Neuronal stem cell (in vitro differentiated cells): ENCODE measurements around the gene LZTFL1.

Source experiments
- DNase-seq: peaks from one replicate; pipeline ENCODE4 v3.0.0-alpha.2; 2013; ENCODE audit warnings: low spot score
- H2AFZ ChIP-seq: one replicate; pipeline ENCODE4 v1.6.1; 2013; ENCODE audit warnings: mild to moderate bottlenecking, low read length, inconsistent platforms
- H2AK5ac ChIP-seq: 2 replicates; pipeline ENCODE4 v1.6.1; 2013; ENCODE audit warnings: low read depth, mild to moderate bottlenecking, inconsistent platforms, low read length, moderate library complexity, mixed read lengths
- H2BK120ac ChIP-seq: 2 replicates; pipeline ENCODE4 v1.6.1; 2013; ENCODE audit warnings: low read depth, mild to moderate bottlenecking, inconsistent platforms, low read length, moderate library complexity, mixed read lengths
- H2BK12ac ChIP-seq: one replicate; pipeline ENCODE4 v1.6.1; 2013; ENCODE audit warnings: low read length, inconsistent platforms
- H2BK15ac ChIP-seq: 2 replicates; pipeline ENCODE4 v1.6.1; 2013; ENCODE audit warnings: mild to moderate bottlenecking, low read length, inconsistent platforms, mixed read lengths
- H2BK5ac ChIP-seq: one replicate; pipeline ENCODE4 v1.6.1; 2013; ENCODE audit warnings: inconsistent platforms, mild to moderate bottlenecking, low read length, moderate library complexity
- H3K14ac ChIP-seq: one replicate; pipeline ENCODE4 v1.6.1; 2013; ENCODE audit warnings: low read length, inconsistent platforms
- H3K18ac ChIP-seq: 2 replicates; pipeline ENCODE4 v1.6.1; 2013; ENCODE audit warnings: low read length, inconsistent platforms
- H3K23ac ChIP-seq: 2 replicates; pipeline ENCODE4 v1.6.1; 2013; ENCODE audit warnings: low read depth, mild to moderate bottlenecking, mixed read lengths, low read length, inconsistent platforms; ENCODE audit not compliant: poor library complexity
- H3K27ac ChIP-seq: replicated peaks from 3 replicates; pipeline ENCODE4 v1.5.1; 2013; ENCODE audit warnings: low read length, inconsistent platforms
- H3K27me3 ChIP-seq, 3 experiments: 2 replicates each; pipeline ENCODE4 v1.6.1; 2013; ENCODE audit warnings: low read length in 3 of 3, mild to moderate bottlenecking in 2 of 3, inconsistent platforms in 1 of 3, low read depth in 1 of 3, mixed read lengths in 1 of 3, moderate library complexity in 1 of 3; ENCODE audit not compliant: control insufficient read depth in 3 of 3, insufficient read depth in 3 of 3
- H3K36me3 ChIP-seq, 2 donors: replicated peaks in 1 of 2; 2 replicates each; pipeline ENCODE4 v1.6.1; 2013; ENCODE audit warnings: low read length in 2 of 2; ENCODE audit not compliant: control insufficient read depth in 2 of 2, insufficient read depth in 2 of 2
- H3K4ac ChIP-seq: 2 replicates; pipeline ENCODE4 v1.6.1; 2013; ENCODE audit warnings: inconsistent platforms, mild to moderate bottlenecking, low read length, moderate library complexity
- H3K4me1 ChIP-seq, 2 donors: 1 replicate in 1 of 2; 2 replicates in 1 of 2; pipeline ENCODE4 v1.6.1; 2013; ENCODE audit warnings: low read length in 2 of 2, low read depth in 1 of 2; ENCODE audit not compliant: control insufficient read depth in 2 of 2, insufficient read depth in 1 of 2
- H3K4me2 ChIP-seq: one replicate; pipeline ENCODE4 v1.6.1; 2013; ENCODE audit warnings: mild to moderate bottlenecking, low read length, inconsistent platforms; ENCODE audit not compliant: insufficient read depth, poor library complexity, severe bottlenecking
- H3K4me3 ChIP-seq, 2 donors: 2 replicates each; pipeline ENCODE4 v1.5.1; 2013; ENCODE audit warnings: low read length in 2 of 2, mild to moderate bottlenecking in 2 of 2, inconsistent platforms in 1 of 2, moderate library complexity in 1 of 2
- H3K79me1 ChIP-seq: one replicate; pipeline ENCODE4 v1.6.1; 2013; ENCODE audit warnings: low read depth, mild to moderate bottlenecking, inconsistent platforms, low read length, moderate library complexity
- H3K9ac ChIP-seq: one replicate; pipeline ENCODE4 v1.6.1; 2013; ENCODE audit warnings: mild to moderate bottlenecking, low read depth, low read length, inconsistent platforms; ENCODE audit not compliant: poor library complexity
- H3K9me3 ChIP-seq, 2 donors: replicated peaks in 1 of 2; 2 replicates each; pipeline versions ENCODE3 to v1.6.1; 2013; ENCODE audit warnings: low read length in 2 of 2, mild to moderate bottlenecking in 2 of 2, inconsistent platforms in 1 of 2, low read depth in 1 of 2, mixed read lengths in 1 of 2, moderate library complexity in 1 of 2; ENCODE audit not compliant: control insufficient read depth in 2 of 2, insufficient read depth in 1 of 2
- H4K8ac ChIP-seq: one replicate; pipeline ENCODE4 v1.6.1; 2013; ENCODE audit warnings: low read depth, mild to moderate bottlenecking, inconsistent platforms, low read length, moderate library complexity
- H4K91ac ChIP-seq: one replicate; pipeline ENCODE4 v1.6.1; 2013; ENCODE audit warnings: low read length, low read depth, mild to moderate bottlenecking, inconsistent platforms; ENCODE audit not compliant: poor library complexity
- WGBS, 2 donors: extraction: QIAGEN DNeasy Blood & Tissue Kit; methylation state at CpG; one replicate each; pipeline ENCODE4 v1.1.7; 2013; ENCODE audit warnings: missing lambda C conversion rate in 2 of 2, mixed read lengths in 1 of 2; ENCODE audit not compliant: insufficient read length in 2 of 2, insufficient replicate concordance in 1 of 2; ENCODE audit errors: extremely low coverage in 2 of 2; 5-methylcytosine and 5-hydroxymethylcytosine counted together

Gene LZTFL1

GRCh38 chr3:45838466-45838865 lies 3.5 kb downstream of the LZTFL1 start:
- H3K79me1 ChIP-seq = no peaks in the 10 kb centered on the region
- no peak overlapping the region for H3K27ac ChIP-seq
- no peak overlapping the region for H4K8ac ChIP-seq
- H2BK15ac ChIP-seq = no peak overlapping the region
- H3K4me2 ChIP-seq = no peak overlapping the region
- H3K14ac ChIP-seq = no peak overlapping the region
- H2AFZ ChIP-seq = no peak overlapping the region
- H3K36me3 ChIP-seq = peaks cover 7 to 22% of the 10 kb centered on the region in 2 donors
- no CpG with 5 or more reads among the region's 1 CpG for WGBS, 2 donors
- H2BK120ac ChIP-seq = no peak overlapping the region
- H3K27me3 ChIP-seq = no peaks in the 10 kb centered on the region
- H4K91ac ChIP-seq = no peak overlapping the region
- no peak overlapping the region for H3K9ac ChIP-seq
- no peak overlapping the region for H2BK5ac ChIP-seq
- no peak overlapping the region for H3K18ac ChIP-seq
- H3K23ac ChIP-seq = no peak overlapping the region
- H3K4me3 ChIP-seq = no peak overlapping the region
- H2BK12ac ChIP-seq = no peak overlapping the region
- H3K4me1 ChIP-seq = peaks cover 2 to 3% of the 10 kb centered on the region in 2 donors
- no peak overlapping the region for H2AK5ac ChIP-seq
- no peak for DNase-seq
- H3K9me3 ChIP-seq = no peaks in the 10 kb centered on the region
- no peak overlapping the region for H3K4ac ChIP-seq

GRCh38 chr3:45832699-45833098 lies 9.2 kb downstream of the LZTFL1 start:
- Histone ChIP-seq H2AK5ac (no peak overlapping the region), H3K27me3 (no peaks in the 10 kb centered on the region), H3K23ac (no peak overlapping the region), H2BK12ac (no peak overlapping the region), H2AFZ (no peak overlapping the region), H2BK120ac (no peak overlapping the region), H3K9ac (no peak overlapping the region), H3K27ac (no peak overlapping the region), H3K4ac (no peak overlapping the region), H3K36me3 (peaks cover 13 to 64% of the 10 kb centered on the region in 2 donors), H4K91ac (no peak overlapping the region), H2BK5ac (no peak overlapping the region), H4K8ac (no peak overlapping the region), H3K4me1 (no peaks in the 10 kb centered on the region), H3K9me3 (no peaks in the 10 kb centered on the region), H3K4me3 (no peak overlapping the region), H3K79me1 (no peaks in the 10 kb centered on the region), H3K4me2 (no peak overlapping the region), H3K18ac (no peak overlapping the region), H2BK15ac (no peak overlapping the region), H3K14ac (no peak overlapping the region)
- 100% methylated on average over 1 of the region's 5 CpGs; no CpG with 5 or more reads in 1 of the 2 donors for WGBS, 2 donors
- DNase-seq = no peak

GRCh38 chr3:45830121-45830520 lies 11.8 kb downstream of the LZTFL1 start:
- H2AFZ ChIP-seq = no peak overlapping the region
- no peak overlapping the region for H4K8ac ChIP-seq
- H3K4ac ChIP-seq = no peak overlapping the region
- DNase-seq = no peak
- no peak overlapping the region for H3K9ac ChIP-seq
- H3K23ac ChIP-seq = no peak overlapping the region
- no peak overlapping the region for H2AK5ac ChIP-seq
- no peaks in the 10 kb centered on the region for H3K4me1 ChIP-seq
- no peak overlapping the region for H4K91ac ChIP-seq
- no peak overlapping the region for H3K4me2 ChIP-seq
- no CpG with 5 or more reads among the region's 5 CpGs for WGBS, 2 donors
- no peak overlapping the region for H3K4me3 ChIP-seq
- H2BK12ac ChIP-seq = no peak overlapping the region
- H3K9me3 ChIP-seq = no peaks in the 10 kb centered on the region
- H3K36me3 ChIP-seq = peaks cover 15 to 81% of the 10 kb centered on the region in 2 donors
- H2BK15ac ChIP-seq = no peak overlapping the region
- H2BK120ac ChIP-seq = no peak overlapping the region
- no peak overlapping the region for H2BK5ac ChIP-seq
- H3K18ac ChIP-seq = no peak overlapping the region
- no peaks in the 10 kb centered on the region for H3K27me3 ChIP-seq
- H3K79me1 ChIP-seq = no peaks in the 10 kb centered on the region
- no peak overlapping the region for H3K14ac ChIP-seq
- no peak overlapping the region for H3K27ac ChIP-seq

- Histone ChIP-seq H3K79me1 (no peaks in the 10 kb centered on the region), H4K91ac (no peak overlapping the region), H3K4me3 (no peak overlapping the region), H3K4me2 (no peak overlapping the region), H3K14ac (no peak overlapping the region), H2BK12ac (no peak overlapping the region), H3K9ac (no peak overlapping the region), H3K36me3 (peaks cover 13 to 81% of the 10 kb centered on the region in 2 donors), H3K4me1 (no peaks in the 10 kb centered on the region), H2BK15ac (no peak overlapping the region), H3K18ac (no peak overlapping the region), H3K23ac (no peak overlapping the region), H3K9me3 (no peaks in the 10 kb centered on the region), H3K27me3 (no peaks in the 10 kb centered on the region), H2AFZ (no peak overlapping the region), H3K4ac (no peak overlapping the region), H2BK5ac (no peak overlapping the region), H3K27ac (no peak overlapping the region), H4K8ac (peak overlapping the region; percentile 23), H2AK5ac (no peak overlapping the region), H2BK120ac (no peak overlapping the region)
- no peak for DNase-seq
- no CpG with 5 or more reads among the region's 3 CpGs for whole genome bisulfite sequencing, 2 donors
Measured at GRCh38 chr3:45826908-45827307, 15.0 kb downstream of the LZTFL1 start.
